GM21529 (cell line): ENCODE data around the gene OSBPL9.
"Not testable (repeated sequence)": the region's sequence is repeated elsewhere in the genome, so short reads cannot be mapped to it uniquely, and the experiment has no call there.

Experiments used
- ATAC-seq: cut with Tn5 transposase; IDR thresholded peaks from one replicate; pipeline ENCODE4 v1.9.1; 2021; ENCODE audit not compliant: unreplicated experiment

The OSBPL9 gene

DNA sequence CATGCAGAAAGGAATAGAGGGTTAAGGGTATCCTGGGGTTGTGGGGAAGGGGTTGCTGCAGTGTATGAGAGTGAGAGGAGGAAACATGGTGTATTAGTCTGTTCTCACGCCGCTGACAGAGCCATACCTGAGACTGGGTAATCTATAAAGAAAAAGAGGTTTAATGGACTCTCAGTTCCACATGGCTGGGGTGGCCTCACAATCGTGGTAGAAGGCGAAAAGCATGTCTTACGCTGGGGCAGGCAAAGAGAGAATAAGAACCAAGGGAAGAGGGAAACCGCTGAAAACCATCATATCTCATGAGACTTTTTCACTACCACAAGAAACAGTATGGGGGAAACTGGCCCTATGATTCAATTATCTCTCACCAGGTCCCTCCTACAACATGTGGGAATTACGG lies 17.7 kb downstream of the OSBPL9 start:
- no peak for ATAC-seq

DNA sequence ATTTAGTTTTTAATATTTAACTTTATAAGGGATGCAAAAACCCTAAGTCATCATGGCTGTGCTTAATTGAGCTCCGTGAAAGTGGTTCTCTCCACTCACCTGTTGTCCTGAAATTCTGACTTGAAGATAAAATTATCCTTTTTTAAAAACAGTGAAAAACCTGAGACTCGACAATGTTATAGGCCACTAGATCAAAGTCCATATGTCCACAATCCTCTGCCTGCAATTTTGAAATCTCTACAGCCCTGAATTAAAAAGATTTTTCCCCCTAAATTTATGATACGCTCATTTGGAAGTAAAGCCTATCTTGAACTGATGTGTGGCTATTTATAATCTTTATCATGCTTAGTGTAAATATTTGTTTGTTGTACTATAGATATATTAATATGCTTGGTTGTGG lies 18.7 kb downstream of the OSBPL9 start:
- ATAC-seq = no peak

DNA sequence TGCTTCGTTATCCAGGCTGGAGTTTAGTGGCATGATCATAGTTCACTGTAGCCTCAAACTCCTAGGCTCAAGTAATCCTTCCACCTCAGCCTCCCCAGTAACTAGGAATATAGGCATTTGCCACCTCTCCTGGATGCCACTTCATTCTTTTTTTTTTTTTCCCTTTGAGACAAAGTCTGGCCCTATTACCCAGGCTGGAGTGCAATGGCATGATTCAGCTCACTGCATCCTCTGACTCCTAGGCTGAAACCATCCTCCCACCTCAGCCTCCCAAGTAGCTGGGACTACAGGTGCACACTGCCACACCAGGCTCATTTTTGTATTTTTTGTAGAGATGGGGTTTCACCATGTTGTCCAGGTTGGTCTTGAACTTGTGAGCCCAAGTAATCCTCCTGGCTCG lies 19.3 kb downstream of the OSBPL9 start:
- ATAC-seq = no peak

- no peak for ATAC-seq
These were observed 20.1 kb downstream of the OSBPL9 start for GRCh38 chr1:51636764-51637522.

- ATAC-seq = no peak
These were observed 21.5 kb downstream of the OSBPL9 start for GRCh38 chr1:51638350-51638749.

DNA sequence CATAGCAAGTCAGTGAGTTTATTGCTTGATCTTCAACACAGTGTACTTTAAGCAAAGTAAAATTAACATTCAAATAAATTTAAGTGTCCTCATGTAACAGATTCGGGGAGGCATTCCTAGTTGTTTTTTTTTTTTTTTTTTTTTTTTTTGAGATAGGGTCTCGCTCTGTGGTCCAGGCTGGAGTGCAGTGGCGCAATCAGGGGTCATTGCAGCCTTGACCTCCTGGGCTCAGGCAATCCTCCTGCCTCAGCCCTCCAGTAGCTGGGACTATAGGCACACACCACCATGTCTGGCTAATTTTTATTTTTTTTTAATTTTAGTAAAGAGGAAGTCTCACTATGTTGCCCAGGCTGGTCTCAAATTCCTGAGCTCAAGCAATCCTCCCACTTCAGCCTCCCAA lies 22.8 kb downstream of the OSBPL9 start:
- ATAC-seq = no peak

DNA sequence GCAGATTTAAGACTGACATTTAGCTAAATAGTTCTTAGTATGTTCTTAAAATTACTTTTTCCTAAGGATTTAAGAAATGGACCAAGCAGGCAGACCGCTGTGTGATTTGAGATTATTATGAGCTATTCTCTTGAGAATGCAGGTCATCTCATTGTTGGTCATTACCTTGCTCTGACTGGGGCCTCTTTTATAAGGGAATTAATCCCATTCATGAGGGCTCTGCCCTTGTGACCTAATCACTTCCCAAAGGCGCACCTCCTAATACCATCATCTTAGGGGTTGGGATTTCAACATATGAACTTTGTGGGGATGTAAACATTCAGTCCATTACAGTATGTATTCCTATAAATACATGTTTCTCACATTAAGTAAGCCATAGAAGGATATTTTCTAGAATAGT lies 24.2 kb downstream of the OSBPL9 start:
- no peak for ATAC-seq

GRCh38 chr1:51642739-51643142 lies 25.8 kb downstream of the OSBPL9 start:
- no peak for ATAC-seq

DNA sequence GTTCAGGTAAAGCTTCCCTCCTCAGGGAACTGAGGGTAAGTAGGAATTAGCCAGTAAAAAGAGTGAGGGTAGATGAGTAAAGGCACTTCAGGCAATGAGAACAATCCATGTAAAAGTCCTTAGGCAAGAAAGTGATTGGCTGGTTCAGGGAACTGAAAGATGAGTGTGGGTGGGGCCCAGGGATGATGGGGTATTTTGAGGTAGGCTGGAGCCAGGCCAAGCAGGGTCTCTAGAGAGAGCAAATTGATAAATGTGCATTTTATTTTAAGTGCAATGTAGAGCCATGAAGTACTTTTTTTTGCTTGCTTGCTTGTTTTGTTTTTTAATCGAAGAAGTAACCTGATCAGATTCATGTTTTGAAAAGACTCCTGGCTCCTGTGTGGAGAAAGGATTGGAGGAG lies 26.5 kb downstream of the OSBPL9 start:
- no peak for ATAC-seq

DNA sequence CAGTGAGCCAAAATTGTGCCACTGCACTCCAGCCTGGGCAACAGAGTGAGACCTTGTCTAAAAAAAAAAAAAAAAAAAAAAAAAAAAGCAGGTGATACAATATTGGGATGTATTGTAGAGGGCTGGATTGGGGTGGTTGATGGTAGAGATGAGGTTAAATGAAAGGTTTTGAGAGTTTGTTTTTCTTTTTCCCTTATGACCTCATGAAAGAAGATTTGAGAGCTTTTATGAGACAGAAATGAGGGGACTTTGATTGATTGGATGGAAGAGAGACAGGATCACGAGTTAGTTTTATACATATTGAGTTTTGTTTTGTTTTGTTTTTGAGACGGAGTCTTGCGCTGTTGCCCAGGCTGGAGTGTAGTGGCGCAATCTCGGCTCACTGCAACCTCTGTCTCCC lies 27.1 kb downstream of the OSBPL9 start:
- ATAC-seq = no peak

GRCh38 chr1:51644533-51645197 lies 27.8 kb downstream of the OSBPL9 start:
- ATAC-seq = no peak

DNA sequence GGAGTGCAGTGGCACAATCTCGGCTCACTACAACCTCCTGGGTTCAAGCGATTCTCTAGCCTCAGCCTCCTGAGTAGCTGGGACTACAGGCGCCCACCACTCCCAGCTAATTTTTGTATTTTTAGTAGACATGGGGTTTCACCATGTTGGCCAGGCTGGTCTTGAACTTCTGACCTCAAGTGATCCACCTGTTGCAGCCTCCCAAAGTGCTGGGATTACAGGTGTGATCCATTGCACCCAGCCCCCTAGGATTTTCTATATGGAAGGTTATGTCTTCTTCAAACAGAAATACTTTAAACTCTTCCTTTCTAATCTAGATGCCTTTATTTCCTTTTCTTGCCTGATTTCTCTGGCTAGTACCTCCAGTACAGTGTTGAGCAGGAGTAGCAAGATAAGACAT lies 29.7 kb downstream of the OSBPL9 start:
- not testable (repeated sequence) for ATAC-seq

GRCh38 chr1:51648180-51649109 lies 31.6 kb downstream of the OSBPL9 start:
- ATAC-seq = no peak

DNA sequence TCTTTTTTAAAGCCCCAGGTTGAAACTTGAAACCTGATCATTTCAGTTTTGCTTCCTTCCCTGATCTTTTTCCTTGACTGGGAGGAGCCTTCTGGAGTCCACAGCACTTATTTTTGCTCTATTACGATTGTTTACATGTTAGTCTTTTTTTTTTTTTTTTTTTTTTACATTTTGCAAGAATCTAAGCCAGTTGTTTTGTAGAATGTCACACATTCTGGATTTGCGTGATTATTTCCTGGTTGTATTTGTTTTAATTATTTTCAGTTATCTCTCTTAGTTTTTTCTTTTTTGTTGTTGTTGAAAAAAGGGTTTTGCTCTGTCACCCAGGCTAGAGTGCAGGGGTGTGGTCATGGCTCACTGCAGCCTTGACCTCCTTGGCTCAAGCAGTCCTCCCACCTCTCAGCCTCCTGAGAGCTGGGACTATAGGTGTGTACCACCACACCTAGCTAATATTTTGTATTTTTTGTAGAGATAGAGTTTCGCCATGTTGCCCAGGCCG lies 32.8 kb downstream of the OSBPL9 start:
- ATAC-seq = no peak

GRCh38 chr1:51650198-51650597 lies 33.3 kb downstream of the OSBPL9 start:
- ATAC-seq = no peak

GRCh38 chr1:51651552-51651942 lies 34.7 kb downstream of the OSBPL9 start:
- ATAC-seq = no peak

- ATAC-seq = no peak
These were observed 35.7 kb downstream of the OSBPL9 start for GRCh38 chr1:51652599-51652998.

DNA sequence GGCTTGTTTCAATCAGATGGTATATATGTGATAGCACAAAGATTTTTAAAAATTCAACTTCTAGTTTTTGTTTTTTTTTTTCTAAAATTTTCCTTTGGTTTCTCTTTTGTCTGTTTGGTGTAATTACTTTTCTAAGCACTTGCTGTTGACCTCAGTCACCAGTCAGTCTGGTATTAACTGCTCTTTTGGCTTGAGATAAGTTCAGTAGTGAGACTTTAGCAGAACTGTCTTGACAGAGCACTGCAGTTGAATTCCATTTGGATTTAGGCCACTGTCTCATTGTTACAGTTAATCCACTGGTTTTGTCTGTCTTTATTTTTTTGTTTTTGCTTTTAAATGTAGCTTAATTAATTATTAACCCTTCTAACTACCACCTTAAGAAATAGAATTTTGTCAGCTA lies 36.2 kb downstream of the OSBPL9 start:
- ATAC-seq = no peak

DNA sequence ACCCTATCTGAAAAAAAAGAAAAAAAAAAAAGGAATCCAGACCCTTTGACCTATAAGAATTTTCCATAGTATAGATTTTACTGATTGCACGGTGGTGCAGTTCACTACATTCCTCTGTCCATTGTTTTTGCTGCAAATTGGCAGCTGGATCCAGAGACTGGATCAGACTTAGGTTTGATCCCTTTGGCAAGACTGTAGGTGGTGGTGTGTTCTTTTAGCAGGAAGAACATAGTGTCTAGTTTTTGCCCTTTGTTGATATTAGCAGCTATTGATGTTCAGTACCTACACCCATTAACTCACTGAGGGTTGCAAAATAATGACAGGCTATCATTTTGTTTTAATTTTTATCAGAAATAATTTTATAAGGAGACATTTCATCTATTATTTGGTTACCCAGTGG lies 37.1 kb downstream of the OSBPL9 start:
- ATAC-seq = no peak

DNA sequence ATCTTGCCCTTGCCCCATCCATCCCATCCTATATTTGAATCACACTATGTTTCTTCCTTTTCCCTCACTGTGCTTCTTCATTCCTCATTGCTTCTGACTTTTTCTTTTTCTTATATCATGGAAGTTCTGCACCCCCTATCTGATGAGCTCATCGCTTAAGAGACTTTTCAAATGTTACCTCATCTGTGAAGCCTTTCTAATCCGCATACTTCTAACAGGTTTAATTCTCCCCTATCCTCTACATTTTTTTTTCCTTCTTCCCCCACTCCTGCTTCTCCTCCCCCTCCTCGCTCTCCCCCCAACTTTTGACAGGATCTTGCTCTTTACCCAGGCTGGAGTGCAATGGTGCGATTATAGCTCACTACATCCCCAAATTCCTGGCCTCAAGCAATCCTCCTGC lies 39.5 kb downstream of the OSBPL9 start:
- no peak for ATAC-seq

- ATAC-seq = no peak
These were observed 43.7 kb downstream of the OSBPL9 start for GRCh38 chr1:51660580-51660979.
